ENCODE results near the gene PRKN.
"Not testable (repeated sequence)": the region's sequence is repeated elsewhere in the genome, so short reads cannot be mapped to it uniquely, and the experiment has no call there.

PRKN gene

DNA sequence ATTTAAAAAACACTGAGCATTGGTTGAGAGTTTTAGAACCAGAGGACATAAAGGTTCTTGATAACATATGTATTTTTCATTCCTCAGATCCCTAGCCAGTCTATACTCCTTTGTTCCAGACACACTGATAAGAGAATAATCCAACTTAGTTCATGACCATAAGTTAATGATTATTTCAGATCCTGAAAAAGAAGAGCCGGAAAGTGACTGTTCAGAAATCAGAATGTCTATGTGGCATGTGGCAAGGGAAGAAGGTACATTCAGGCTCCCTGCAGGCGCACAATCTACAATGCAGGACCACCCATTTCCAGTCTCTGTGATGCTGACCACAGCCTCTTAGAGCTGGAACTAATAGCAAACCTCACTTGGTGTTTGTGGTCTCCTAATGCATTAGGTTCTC, 787.0 kb downstream of the PRKN start:
- no peak for DNase-seq

DNA sequence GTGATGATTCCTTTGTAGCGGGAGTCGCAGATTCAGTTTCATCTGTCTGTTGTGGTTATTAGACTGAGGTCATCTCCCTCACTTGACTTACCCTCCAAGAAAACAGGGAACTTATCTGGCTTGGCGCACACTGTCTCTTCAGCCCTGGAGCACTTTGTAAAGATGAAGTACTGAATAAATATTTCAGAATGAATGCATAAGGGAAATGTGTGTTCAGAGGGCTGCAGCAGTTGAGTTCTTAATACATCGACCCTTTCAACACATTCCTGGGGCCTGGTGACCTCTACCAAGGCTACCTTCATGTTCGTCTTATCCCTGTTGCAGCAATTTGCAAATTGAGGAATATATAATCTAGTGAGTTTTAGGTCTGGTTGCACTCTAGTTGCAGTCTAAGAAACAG, 801.2 kb downstream of the PRKN start:
- DNase-seq: no peak

- no peak for DNase-seq
Measured at GRCh38 chr6:161924516-161925116, 803.0 kb downstream of the PRKN start.

DNA sequence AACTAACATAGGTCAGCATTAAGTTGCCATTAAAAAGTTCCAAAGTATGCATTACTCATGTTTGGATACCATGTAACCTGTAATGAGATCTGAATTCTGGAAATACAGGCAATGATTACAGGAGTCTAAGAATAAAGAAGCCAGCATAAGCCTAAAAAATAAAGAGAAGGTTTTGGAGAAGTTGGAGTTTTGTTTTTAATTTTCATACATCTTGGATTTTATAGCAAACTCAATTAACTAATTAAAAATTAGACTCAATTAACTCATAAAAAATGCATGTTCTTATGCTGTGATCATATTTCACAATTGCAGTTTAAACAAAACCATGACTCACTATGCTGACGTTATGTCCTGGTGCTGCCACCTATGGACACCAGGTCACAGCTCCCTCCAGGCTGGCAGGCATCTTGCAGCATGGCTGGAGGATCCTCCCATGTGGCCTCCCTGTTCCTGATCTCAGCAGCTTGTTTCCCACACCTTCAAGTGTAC, 804.9 kb downstream of the PRKN start:
- peak; percentile 78 for DNase-seq

DNA sequence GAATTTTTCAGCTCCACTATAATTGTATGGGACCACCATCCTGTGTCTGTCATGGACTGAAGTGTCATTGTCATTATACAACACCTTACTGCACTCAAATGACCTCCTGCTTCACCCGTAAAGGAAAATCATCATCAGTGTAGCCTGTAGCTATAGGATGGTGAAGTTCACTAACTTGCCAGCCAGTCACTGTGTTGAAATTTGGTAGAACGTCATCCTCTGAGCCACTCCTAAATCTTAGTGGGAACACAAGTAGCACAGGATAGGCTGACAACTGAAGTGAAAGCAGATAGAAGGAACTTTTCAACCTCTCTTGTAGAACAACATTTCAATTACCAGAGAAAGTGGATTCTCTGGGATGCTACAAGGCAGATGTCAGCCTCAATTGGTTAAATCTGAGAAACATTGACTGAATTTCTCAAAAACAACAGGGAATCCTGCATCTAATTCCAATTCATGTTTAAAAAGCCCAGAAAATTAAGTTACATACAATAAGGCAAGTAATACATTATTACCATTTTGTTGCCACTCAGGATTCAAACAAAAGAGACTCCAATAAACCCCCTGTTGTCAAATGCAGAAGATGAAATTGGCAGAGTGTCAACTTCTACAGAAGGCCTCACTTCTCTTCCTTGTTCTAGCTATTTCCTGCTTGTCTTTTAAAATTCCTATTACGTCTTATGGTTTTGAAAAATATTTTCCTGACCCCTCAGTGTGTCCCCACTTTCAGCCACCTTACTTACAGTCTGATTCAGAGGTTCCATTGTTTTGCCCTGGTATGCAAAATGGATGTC, 805.8 kb downstream of the PRKN start:
- DNase-seq: peak; percentile 44

DNA sequence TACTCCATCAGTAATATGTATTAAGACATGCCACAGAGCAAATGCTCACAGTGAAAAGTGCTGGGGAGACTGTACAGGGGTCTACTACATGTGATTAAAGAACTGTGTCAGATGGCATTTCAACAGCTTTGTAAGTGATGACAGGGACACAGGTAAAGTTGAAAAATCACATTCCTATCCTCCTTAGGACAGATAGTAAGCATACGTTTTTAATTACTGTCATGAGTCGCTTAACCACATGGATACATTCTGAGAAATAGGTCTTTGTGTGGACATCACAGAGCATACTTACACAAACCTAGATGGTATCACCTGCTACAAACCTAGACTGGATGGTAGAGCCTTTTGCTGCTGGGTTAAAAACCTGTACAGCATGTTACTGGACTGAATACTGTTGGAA, 807.9 kb downstream of the PRKN start:
- no peak for DNase-seq

DNA sequence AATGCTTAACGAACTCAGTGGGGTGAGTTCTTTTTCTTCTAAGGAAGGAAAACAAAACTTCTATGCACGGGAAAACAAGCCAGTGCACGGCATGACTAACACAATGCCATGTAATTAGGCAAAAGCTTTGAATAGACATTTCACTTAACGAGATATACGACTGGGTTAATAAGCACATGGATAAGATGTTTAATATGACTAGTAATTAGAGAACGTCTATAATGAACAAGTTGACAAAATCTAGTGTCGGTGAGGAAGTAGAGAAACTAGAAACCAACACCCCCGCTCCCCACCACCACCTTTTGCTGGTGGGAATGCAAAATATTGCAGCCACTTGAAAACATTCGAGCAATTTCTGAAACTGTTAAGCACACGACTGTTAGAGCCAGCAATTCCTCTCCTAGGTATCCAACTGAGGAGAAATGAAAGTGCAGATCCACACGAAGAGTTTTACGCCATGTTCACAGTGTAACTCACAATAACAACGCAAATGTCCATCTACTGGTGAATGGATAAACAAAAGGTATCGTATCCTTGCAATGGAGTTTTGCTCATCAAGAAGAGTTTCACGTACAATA, 808.8 kb downstream of the PRKN start:
- DNase-seq: no peak

DNA sequence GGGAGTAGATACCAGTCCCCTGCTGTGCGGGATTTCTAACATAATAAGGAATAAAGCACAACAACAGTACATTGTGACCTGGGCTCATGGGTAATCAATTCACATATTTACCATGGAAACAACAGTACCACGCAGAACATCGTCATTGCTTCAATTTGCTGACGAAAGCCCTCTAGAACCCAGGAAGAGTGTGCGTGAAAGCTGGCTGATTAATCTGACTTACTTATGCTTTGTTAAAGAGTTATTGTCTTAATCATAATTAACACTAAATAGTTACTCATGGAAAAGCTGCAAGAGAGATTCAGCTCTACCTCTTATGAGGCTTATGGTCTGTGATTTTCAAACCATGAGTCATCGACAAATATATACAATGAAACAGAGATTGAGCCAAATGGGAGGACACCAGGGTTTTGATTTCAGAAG, 809.4 kb downstream of the PRKN start:
- no peak for DNase-seq

DNA sequence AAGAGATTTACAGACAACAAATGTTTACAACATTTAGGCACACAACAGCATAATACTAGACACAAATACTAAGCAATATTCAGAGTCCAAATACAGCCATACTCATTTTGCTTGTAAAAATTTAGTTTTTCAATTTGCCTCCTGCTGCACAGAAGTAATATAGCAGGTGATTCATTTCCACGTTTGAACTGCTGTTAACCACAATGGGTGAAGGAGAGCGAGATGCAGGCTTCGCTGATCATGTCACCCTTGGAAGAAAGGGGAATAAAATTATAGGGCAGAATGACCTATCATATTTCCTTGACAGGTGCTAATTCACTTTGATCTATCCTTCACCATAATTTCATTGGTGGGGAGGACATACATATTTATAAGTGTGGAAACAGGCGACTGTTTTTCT, 809.9 kb downstream of the PRKN start:
- DNase-seq: peak; percentile 6

- no peak for DNase-seq
Measured at GRCh38 chr6:161915456-161915964, 812.1 kb downstream of the PRKN start.

DNA sequence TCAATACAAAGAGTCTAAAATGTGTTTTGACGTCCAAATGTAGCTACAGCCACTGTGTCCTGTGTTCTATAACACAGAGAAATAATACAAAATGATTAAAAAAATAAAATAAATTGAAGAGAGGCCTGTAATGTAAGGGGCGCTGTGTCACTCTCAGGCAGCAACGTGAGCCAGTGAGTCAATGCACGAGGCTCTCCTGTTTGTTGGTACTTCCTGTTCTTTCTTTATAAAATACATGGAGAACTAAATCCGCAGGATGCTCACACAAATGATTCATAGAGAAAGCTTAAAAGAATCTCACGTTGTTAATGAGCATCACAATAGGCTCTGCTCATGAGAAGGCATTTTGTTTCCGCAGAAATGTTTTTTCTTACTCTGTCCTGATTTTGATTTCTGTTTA, 818.7 kb downstream of the PRKN start:
- DNase-seq: no peak

- peak; percentile 13 for DNase-seq
Measured at GRCh38 chr6:161906571-161906970, 821.0 kb downstream of the PRKN start.

DNA sequence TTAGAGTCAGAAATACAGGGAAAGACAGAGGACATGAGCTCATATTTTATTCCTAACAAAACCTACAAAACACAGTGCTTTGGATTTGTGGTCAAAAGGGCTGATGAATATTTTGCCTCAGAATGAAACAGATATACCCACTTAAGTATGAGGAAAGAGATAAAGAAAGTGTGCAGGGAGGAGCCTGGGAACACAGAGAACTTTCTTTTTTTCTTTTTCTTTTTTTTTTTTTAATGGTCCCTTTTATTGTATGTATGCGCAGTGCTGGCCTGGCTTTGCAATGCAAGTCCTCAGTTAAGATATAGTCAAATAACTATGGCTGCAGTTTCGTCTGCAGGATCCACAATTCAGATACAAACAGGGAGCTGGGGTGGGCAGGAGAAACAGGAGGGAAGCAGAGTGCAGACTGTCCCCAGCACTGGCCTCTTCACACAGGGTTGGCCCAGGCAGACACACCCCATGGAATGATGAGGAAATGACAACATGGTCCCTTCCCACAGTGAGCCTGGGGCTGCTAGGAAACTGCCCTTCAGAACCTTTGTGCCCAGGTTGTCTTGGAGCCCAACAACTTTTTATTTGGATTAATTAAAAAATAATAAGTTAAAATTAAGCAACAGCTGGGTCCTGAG, 823.9 kb downstream of the PRKN start:
- no peak for DNase-seq

DNA sequence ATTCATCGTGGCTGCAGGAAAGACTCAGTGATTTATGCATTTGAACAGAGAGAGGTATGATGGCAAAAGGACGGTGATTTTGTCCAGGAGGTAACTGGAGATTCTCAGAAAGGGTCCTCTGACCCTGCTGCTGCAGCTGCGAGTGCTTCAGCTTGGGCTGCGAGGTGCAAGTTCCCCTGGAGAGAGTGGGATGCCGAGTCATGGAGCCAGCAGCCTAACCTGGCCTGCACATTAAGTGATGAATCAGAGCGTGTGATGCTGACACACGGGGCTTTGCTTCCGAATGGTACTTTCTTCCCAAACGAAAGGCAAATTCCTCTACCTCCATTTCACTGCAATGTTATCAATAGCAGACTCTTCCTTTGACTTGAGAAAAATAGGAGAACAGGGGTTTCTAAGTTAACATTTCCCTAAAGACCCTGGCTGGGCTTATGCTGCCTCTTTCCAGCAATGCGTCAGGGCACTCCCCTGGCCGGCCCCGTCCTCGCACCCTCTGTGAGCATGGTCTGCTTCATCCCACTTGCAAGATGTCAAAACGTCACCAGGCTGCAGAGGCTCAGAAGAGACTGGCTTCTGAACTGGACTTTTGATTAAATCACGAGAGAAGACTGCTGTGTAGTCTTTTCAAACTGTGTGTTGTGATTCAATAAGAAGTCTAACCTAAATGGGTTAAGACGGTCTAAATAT, 825.7 kb downstream of the PRKN start:
- DNase-seq: no peak

- DNase-seq: no peak
Measured at GRCh38 chr6:161894436-161894835, 833.1 kb downstream of the PRKN start.

GRCh38 chr6:161891542-161891941, 836.0 kb downstream of the PRKN start:
- DNase-seq: no peak

GRCh38 chr6:161890832-161891297, 836.7 kb downstream of the PRKN start:
- DNase-seq: no peak

DNA sequence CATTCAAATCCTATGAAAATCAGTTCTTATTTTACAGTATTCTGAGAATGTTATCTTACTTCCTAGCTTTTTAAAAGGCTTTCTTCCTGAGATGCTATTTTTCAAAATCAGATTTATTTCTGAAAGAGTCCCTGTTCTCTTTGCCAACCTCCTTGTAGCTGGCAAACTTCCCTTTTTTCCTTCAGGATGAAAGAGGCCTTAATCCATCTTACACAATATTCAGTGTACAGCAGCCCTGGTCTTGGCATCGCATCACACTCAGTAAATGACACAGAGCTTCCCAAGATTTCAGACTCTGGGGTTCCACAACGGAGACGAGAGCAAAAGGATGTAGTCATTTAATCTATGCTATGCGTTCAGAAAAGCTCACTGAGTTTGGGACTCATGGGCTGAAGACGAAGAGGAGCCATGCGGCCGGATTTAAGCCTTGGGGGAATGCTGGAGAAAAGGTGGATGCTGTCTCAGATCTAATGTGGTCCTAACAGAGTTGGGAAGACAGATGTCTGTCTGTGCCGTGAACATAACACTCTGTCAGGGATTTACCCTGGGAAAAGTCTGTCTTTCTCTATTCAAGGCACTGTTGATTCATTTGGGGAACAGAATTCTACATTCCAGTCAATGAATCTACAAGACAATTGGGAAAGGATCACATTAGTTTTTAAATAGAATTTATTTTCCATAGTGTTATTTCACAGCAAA, 837.3 kb downstream of the PRKN start:
- DNase-seq: no peak

DNA sequence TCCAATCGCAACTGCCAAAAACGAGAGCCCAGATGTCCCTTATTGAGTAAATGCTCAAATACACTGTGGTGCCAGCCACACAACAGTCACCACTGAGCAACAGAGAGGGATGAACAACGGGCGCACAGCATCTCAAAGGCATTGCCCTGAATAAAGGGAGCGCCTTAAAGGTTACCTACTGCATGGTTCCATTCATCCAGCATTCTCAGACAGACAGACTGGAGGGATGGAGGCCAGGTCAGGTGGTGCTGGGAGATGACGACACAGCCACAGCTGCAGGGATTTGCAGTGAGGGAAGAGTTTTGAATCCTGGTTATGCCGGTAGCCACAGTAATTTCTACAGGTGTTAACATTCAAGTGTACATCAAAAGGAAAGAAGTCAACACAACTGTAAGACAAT, 838.2 kb downstream of the PRKN start:
- no peak for DNase-seq

DNA sequence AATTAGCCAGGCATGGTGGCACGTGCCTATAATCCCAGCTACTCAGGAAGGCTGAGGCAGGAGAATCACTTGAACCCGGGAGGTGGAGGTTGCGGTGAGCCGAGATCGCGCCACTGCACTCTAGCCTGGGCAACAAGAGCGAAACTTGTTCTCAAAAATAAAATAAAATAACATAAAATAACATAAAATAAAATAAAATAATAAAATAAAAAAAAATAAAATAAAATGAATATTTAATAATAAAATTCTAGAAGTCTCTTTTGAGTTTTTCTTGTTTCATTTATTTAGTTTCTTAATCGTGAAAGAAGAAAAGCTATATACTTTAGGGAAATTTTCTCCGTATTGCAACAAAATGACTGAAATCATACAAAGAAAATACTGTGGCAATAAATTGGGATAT, 841.0 kb downstream of the PRKN start:
- DNase-seq: not testable (repeated sequence)

- no peak for DNase-seq
Measured at GRCh38 chr6:161884782-161885181, 842.8 kb downstream of the PRKN start.

GRCh38 chr6:161882196-161882765, 845.3 kb downstream of the PRKN start:
- DNase-seq: no peak

Data from hematopoietic multipotent progenitor cell treated with erythropoietin and hydrocortisone succinate and interleukin-3 and kit ligand, for 6 days (in vitro differentiated cells).